Measurements from ENCODE around the gene MAGI2.

MAGI2 gene

GRCh38 chr7:78206769-78207168, 1246.7 kb downstream of the MAGI2 start:
- H3K4me3 ChIP-seq: no peak overlapping the region
- no peak overlapping the region for H3K27ac ChIP-seq

DNA sequence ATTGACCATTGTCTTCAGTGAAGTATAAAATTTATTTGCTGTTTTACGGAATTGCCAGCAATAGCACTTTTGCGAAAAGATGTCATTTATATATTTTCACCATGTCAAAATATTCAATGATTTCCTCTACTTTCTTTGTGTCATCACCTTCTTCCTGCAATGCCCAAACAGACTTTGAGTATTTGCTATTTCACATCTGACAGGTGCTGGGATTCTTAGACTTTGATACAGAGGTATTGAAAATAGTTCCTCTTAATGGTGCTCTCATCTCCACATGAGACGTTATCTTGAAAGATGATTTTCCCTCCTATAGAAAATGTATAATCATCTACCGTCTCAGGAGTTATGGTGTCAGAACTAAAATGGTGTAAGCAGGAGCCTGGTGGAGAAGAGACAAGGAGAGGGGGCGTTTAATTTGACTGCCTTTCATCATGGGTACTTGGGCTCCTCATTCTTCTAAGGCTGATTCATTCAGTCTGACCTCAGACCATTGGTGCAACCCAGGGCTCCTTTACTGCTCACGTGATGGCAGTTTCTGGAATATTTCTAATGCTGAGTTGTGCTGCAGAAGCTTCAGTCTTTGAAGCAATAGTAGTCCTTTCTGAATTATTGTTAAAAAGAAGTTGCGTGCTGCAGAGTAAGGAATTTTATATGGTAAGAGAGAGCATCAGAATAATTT, 1250.3 kb downstream of the MAGI2 start:
- no peak overlapping the region for H3K4me3 ChIP-seq

DNA sequence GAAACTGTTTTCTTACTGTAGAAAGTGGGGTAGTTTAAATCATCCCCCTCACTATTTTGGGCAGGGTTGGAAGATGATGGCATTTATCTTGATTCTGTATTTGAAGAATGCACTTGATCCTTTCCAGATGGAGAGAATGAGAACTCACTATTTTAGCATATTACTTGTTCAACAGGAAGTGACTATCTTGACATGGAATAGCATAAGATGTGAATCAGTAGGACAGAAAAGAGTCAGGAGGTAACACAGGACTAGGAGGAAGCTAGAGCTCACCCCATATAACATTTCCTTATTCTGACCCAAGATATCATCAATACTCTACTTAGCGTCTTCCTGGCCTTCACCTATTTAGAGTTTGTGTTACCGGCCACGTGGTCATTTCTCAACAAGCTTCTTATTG, 1254.7 kb downstream of the MAGI2 start:
- no peak overlapping the region for H3K4me3 ChIP-seq
- no peak overlapping the region for H3K27ac ChIP-seq

More for the DNA sequence above, 1250.3 kb downstream of the MAGI2 start:
- H3K27ac ChIP-seq: no peak overlapping the region

DNA sequence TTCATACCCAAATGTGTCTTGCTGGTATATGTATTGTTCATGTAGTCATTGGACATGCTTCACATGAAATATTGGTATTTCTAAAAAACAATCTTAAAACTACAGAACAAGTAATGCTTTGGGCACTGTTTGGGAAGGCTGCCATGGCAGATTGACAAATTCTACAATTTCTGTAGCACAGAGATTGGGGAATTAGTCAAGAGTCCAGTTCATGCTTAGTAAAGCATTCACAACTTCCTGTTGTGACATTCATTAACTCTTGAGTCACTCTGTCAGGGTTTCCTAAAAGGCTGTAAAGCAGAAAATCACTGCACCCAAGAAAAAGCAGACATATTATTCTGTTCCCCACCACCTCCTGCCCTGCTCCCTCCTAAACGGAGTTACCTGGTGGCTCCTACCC, 1256.0 kb downstream of the MAGI2 start:
- Histone ChIP-seq H3K27ac (no peak overlapping the region), H3K4me3 (no peak overlapping the region)

DNA sequence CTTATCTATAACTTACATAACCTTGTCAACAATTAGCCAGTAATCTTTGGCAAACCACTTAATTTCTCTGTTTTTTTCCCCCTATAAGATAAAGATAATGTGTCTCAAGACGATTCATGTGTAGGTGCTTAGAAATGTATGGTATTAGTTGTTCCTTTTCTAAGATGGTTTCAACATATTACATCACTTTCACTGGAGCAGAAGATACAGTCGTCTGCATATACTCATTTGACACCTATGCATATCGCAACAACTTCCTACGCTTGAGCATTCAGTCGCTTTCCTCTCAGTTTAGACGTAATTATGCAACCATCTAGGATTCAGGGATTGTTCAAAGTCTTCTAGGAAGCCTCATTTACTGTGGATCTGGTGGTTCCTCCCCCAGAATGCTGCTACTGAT, 1258.2 kb downstream of the MAGI2 start:
- no peak overlapping the region for H3K27ac ChIP-seq
- H3K4me3 ChIP-seq: no peak overlapping the region

- Histone ChIP-seq H3K4me3 (no peak overlapping the region), H3K27ac (no peak overlapping the region)
These were observed 1258.9 kb downstream of the MAGI2 start for GRCh38 chr7:78194611-78195010.

DNA sequence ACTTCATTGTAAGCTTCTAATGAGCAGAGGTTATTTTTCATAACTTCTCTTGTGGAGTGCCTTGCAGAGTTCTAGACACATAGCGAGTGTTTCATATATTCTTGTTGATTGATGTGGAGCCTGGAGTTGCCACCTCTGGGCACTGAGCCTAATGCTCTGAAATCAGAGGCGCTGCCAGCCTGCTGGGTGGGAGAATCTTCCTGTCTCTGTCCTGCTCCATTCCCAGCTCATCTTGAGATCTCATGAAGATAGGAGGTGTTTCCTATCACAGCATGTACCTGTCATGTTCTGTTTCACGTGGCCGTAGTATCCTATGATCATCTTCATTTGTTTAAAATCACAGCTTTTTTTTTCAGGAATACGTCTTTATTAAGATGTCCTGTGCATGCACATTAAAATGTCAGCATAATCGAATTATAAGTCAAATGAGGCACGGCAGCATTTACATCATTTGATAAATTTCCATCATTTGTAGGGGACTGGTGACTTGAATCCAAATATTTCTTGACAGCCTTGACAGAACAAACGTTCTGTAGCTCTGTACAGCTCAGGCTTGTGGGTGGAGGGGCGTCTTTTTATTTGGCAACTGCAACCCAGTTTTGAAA, 1261.9 kb downstream of the MAGI2 start:
- H3K4me3 ChIP-seq: no peak overlapping the region
- no peak overlapping the region for H3K27ac ChIP-seq

- H3K4me3 ChIP-seq: no peak overlapping the region
- no peak overlapping the region for H3K27ac ChIP-seq
These were observed 1263.7 kb downstream of the MAGI2 start for GRCh38 chr7:78189762-78190161.

DNA sequence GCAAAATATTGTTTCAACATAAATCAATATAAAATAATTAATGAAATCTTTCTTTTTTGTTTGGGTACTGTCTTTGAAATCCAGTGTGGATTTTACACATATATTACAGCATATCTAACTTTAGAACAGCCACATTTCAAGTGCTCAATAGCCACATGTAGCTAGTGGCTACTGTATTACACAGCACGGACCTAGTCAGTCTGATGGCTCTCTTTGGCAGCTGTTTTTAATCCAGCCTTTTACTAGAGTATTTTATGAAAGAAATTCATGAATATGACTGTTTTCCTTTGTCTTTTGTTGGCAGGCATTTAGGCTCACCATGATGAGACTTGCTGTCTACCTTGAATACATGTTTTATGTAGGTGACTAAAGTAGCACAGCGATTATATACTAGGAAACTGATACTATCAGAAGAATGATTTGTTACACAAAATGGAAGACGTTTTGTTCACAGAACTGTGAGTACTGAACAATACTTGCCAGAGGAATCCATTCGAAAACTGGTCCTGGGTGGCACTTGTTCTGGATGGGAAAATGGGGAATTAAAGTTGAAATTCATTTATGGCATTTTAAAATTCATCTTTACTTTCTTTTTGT, 1268.2 kb downstream of the MAGI2 start:
- Histone ChIP-seq H3K27ac (no peak overlapping the region), H3K4me3 (no peak overlapping the region)

- Histone ChIP-seq H3K4me3 (no peak overlapping the region), H3K27ac (no peak overlapping the region)
These were observed 1269.2 kb downstream of the MAGI2 start for GRCh38 chr7:78184299-78184698.

GRCh38 chr7:78179827-78180477, 1273.5 kb downstream of the MAGI2 start:
- Histone ChIP-seq H3K27ac (no peak overlapping the region), H3K4me3 (no peak overlapping the region)

GRCh38 chr7:78179211-78179610, 1274.3 kb downstream of the MAGI2 start:
- Histone ChIP-seq H3K27ac (no peak overlapping the region), H3K4me3 (no peak overlapping the region)

GRCh38 chr7:78178319-78178718, 1275.1 kb downstream of the MAGI2 start:
- Histone ChIP-seq H3K27ac (no peak overlapping the region), H3K4me3 (no peak overlapping the region)

- Histone ChIP-seq H3K27ac (no peak overlapping the region), H3K4me3 (no peak overlapping the region)
These were observed 1277.3 kb downstream of the MAGI2 start for GRCh38 chr7:78176171-78176570.

GRCh38 chr7:78175330-78176100, 1278.0 kb downstream of the MAGI2 start:
- Histone ChIP-seq H3K4me3 (no peak overlapping the region), H3K27ac (no peak overlapping the region)

GRCh38 chr7:78173666-78174065, 1279.8 kb downstream of the MAGI2 start:
- Histone ChIP-seq H3K4me3 (no peak overlapping the region), H3K27ac (no peak overlapping the region)

DNA sequence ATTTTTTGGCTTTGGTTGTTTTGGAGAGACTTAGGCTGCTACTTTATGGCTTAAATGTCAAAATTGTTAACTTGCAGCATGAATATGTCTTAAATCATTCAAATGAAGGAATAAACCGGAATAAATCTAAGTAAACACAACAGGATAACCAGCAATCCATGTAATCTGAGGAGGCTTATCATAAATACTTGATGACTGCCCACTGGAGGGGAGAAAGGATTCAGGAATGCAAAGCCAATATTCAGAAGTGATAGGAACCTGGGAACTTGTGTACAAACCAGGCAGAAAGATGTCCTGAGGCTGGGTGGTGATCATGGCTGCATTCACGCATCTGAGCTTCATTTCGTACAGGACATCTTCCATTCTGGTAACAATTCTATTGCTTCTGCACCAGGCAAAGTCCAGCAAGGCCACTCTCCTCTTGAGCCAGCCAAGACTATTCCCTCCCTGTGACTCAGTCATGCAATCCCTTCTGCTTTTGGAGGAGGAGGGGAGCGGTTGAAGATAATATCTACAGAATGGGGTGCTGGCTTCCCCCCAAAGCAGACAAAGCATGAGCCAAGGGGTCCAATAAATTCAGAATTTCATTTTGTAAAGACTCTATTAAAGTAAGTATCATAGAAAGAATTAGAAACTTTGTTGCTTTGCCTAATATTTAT, 1280.4 kb downstream of the MAGI2 start:
- no peak overlapping the region for H3K27ac ChIP-seq
- H3K4me3 ChIP-seq: no peak overlapping the region

- no peak overlapping the region for H3K27ac ChIP-seq
- H3K4me3 ChIP-seq: no peak overlapping the region
These were observed 1281.2 kb downstream of the MAGI2 start for GRCh38 chr7:78172267-78172757.

GRCh38 chr7:78171398-78171797, 1282.1 kb downstream of the MAGI2 start:
- H3K4me3 ChIP-seq: no peak overlapping the region
- H3K27ac ChIP-seq: no peak overlapping the region

DNA sequence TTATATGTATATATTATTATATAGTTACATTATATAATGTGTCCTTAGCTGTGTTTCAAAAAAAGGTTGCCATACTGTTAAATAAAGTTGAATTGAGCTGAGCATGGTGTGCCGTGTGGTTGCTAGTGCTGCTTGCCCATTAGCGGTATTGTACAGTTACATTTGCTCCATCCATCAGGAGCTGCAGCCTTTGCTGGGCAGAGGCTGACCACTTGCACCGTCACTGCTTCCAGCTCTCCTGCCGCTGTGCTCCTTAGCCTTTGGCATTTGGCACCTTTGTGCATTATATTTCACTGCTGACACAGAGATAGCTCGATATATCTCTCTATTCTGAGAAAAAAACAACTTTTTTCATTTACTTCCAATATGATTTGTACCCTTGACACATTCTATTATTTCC, 1282.7 kb downstream of the MAGI2 start:
- H3K4me3 ChIP-seq: no peak overlapping the region
- H3K27ac ChIP-seq: no peak overlapping the region
